NT2/D1 (cell line): ENCODE results near the gene AP5B1.
"Not testable (repeated sequence)": the region's sequence is repeated elsewhere in the genome, so short reads cannot be mapped to it uniquely, and the experiment has no call there.

Experiments used
- DNase-seq: peaks from one replicate; pipeline ENCODE4 v3.0.0-alpha.2; 2011; ENCODE audit warnings: low read depth, low spot score
- H3K27me3 ChIP-seq: 2 replicates; pipeline ENCODE4 v1.6.0; 2011; ENCODE audit warnings: mild to moderate bottlenecking; ENCODE audit not compliant: insufficient read length, insufficient read depth
- H3K36me3 ChIP-seq: 2 replicates; pipeline ENCODE4 v1.6.1; 2011; ENCODE audit warnings: mild to moderate bottlenecking, low read length, mixed read lengths; ENCODE audit not compliant: insufficient read depth, insufficient read length
- H3K4me1 ChIP-seq: 2 replicates; pipeline ENCODE4 v1.5.1; 2011; ENCODE audit not compliant: insufficient read depth, insufficient read length
- H3K4me3 ChIP-seq: 2 replicates; pipeline ENCODE4 v1.5.1; 2011; ENCODE audit warnings: low read depth; ENCODE audit not compliant: insufficient read length
- H3K9ac ChIP-seq: 2 replicates; pipeline ENCODE4 v1.6.0; 2011; ENCODE audit warnings: low read depth; ENCODE audit not compliant: insufficient read length
- H3K9me3 ChIP-seq: 2 replicates; pipeline ENCODE4 v1.5.1; 2011; ENCODE audit warnings: mild to moderate bottlenecking, low read length; ENCODE audit not compliant: insufficient read depth
- SUZ12 ChIP-seq: IDR thresholded peaks from 2 replicates; pipeline ENCODE4 v1.6.1; 2011; ENCODE audit not compliant: insufficient read length, insufficient read depth; ENCODE audit errors: extremely low read depth
- YY1 ChIP-seq: IDR thresholded peaks from 2 replicates; pipeline ENCODE4 v1.6.1; 2011; ENCODE audit not compliant: insufficient read length, insufficient read depth
- ZNF274 ChIP-seq: IDR thresholded peaks from 2 replicates; pipeline ENCODE4 v1.6.1; 2011; ENCODE audit warnings: mild to moderate bottlenecking, low read depth, low read length

Gene AP5B1

GRCh38 chr11:65743681-65744025, 37.1 kb downstream of the AP5B1 start:
- H3K9me3 ChIP-seq, result peaks cover 24% of the 10 kb centered on the region
- no peak for DNase-seq

GRCh38 chr11:65742353-65742752, 38.4 kb downstream of the AP5B1 start:
- H3K4me1 ChIP-seq, result no peaks in the 10 kb centered on the region
- DNase-seq, result no peak
- no peaks in the 10 kb centered on the region for H3K27me3 ChIP-seq
- H3K36me3 ChIP-seq, result no peaks in the 10 kb centered on the region
- H3K9me3 ChIP-seq, result peaks cover 33% of the 10 kb centered on the region
- TF ChIP-seq ZNF274 (no peak), SUZ12 (no peak), YY1 (no peak)
- no peak overlapping the region for H3K9ac ChIP-seq
- no peak overlapping the region for H3K4me3 ChIP-seq

More at GRCh38 chr11:65743681-65744025, 37.1 kb downstream of the AP5B1 start:
- Histone ChIP-seq H3K4me1 (no peaks in the 10 kb centered on the region), H3K4me3 (no peak overlapping the region), H3K9ac (no peak overlapping the region), H3K27me3 (no peaks in the 10 kb centered on the region), H3K36me3 (no peaks in the 10 kb centered on the region)
- TF ChIP-seq YY1 (no peak), ZNF274 (no peak), SUZ12 (no peak)

- Histone ChIP-seq H3K9me3 (peaks cover 44% of the 10 kb centered on the region), H3K36me3 (no peaks in the 10 kb centered on the region), H3K27me3 (no peaks in the 10 kb centered on the region), H3K9ac (no peak overlapping the region), H3K4me1 (no peaks in the 10 kb centered on the region), H3K4me3 (no peak overlapping the region)
- no peak for TF ChIP-seq ZNF274
- no peak for DNase-seq
Observed at GRCh38 chr11:65741185-65741584, 39.6 kb downstream of the AP5B1 start.

- TF ChIP-seq SUZ12 (no peak), YY1 (no peak), ZNF274 (no peak)
- DNase-seq, result no peak
- Histone ChIP-seq H3K4me3 (no peak overlapping the region), H3K36me3 (no peaks in the 10 kb centered on the region), H3K9ac (no peak overlapping the region), H3K27me3 (no peaks in the 10 kb centered on the region), H3K9me3 (peaks cover 42% of the 10 kb centered on the region), H3K4me1 (no peaks in the 10 kb centered on the region)
Observed at GRCh38 chr11:65739022-65739421, 41.8 kb downstream of the AP5B1 start.

- H3K36me3 ChIP-seq, result no peaks in the 10 kb centered on the region
- no peak for TF ChIP-seq SUZ12
- no peak for TF ChIP-seq YY1
- no peak for TF ChIP-seq ZNF274
- H3K9ac ChIP-seq, result no peak overlapping the region
- H3K9me3 ChIP-seq, result peaks cover 46% of the 10 kb centered on the region
- no peak for DNase-seq
- H3K4me3 ChIP-seq, result no peak overlapping the region
- no peaks in the 10 kb centered on the region for H3K27me3 ChIP-seq
- no peaks in the 10 kb centered on the region for H3K4me1 ChIP-seq
Observed at GRCh38 chr11:65736810-65737209, 44.0 kb downstream of the AP5B1 start.

GRCh38 chr11:65735111-65735510, 45.7 kb downstream of the AP5B1 start:
- not testable (repeated sequence) for DNase-seq, H3K36me3 ChIP-seq, H3K4me1 ChIP-seq, H3K27me3 ChIP-seq, H3K4me3 ChIP-seq, H3K9ac ChIP-seq
- peaks cover 46% of the 10 kb centered on the region for H3K9me3 ChIP-seq

- no peak overlapping the region for H3K4me3 ChIP-seq
- no peaks in the 10 kb centered on the region for H3K36me3 ChIP-seq
- no peaks in the 10 kb centered on the region for H3K27me3 ChIP-seq
- no peaks in the 10 kb centered on the region for H3K4me1 ChIP-seq
- DNase-seq, result no peak
- no peak overlapping the region for H3K9ac ChIP-seq
- H3K9me3 ChIP-seq, result peaks cover 9% of the 10 kb centered on the region; the same call in 1 of the 2 replicates
- TF ChIP-seq SUZ12, result no peak
- TF ChIP-seq ZNF274, result no peak
- no peak for TF ChIP-seq YY1
Observed at GRCh38 chr11:65730461-65730860, 50.3 kb downstream of the AP5B1 start.

GRCh38 chr11:65727865-65728264, 52.9 kb downstream of the AP5B1 start:
- TF ChIP-seq SUZ12 (no peak), ZNF274 (no peak), YY1 (no peak)
- no peaks in the 10 kb centered on the region for H3K27me3 ChIP-seq
- no peak overlapping the region for H3K9ac ChIP-seq
- H3K4me1 ChIP-seq, result no peaks in the 10 kb centered on the region
- no peaks in the 10 kb centered on the region for H3K36me3 ChIP-seq
- no peak overlapping the region for H3K4me3 ChIP-seq
- 0 out of 2 replicates have a peak, but pooled peaks cover 6% of the 10 kb centered on the region for H3K9me3 ChIP-seq
- DNase-seq, result no peak
